Middle frontal gyrus (tissue), 1 donor: ENCODE data around the gene ERGIC2.
A peak's percentile ranks its signal among the peaks of the same experiment; 100 is the strongest.
"Not testable (repeated sequence)": the region's sequence is repeated elsewhere in the genome, so short reads cannot be mapped to it uniquely, and the experiment has no call there.

Source experiments
- DNase-seq: peaks from one replicate; pipeline ENCODE4 v3.0.0-alpha.2; 2015; ENCODE audit warnings: low spot score; ENCODE audit errors: extremely low spot score

The ERGIC2 gene

GRCh38 chr12:29380536-29381523 is at the start of gene ERGIC2:
Gene ERGIC2, minus strand, starts transcription at chr12:29381172. Its CDS starts 9,539 bp downstream, at chr12:29371633.
- peak; percentile 93 for DNase-seq

GRCh38 chr12:29430716-29431044 is 49.7 kb upstream of the ERGIC2 start:
- no peak for DNase-seq

GRCh38 chr12:29429999-29430715 is 49.2 kb upstream of the ERGIC2 start:
- no peak for DNase-seq

- no peak for DNase-seq
These were observed 47.7 kb upstream of the ERGIC2 start for GRCh38 chr12:29428633-29429032.

- DNase-seq, result no peak
These were observed 47.0 kb upstream of the ERGIC2 start for GRCh38 chr12:29427964-29428363.

GRCh38 chr12:29426498-29426897 is 45.5 kb upstream of the ERGIC2 start:
- no peak for DNase-seq

- DNase-seq, result no peak
These were observed 44.8 kb upstream of the ERGIC2 start for GRCh38 chr12:29425722-29426121.

GRCh38 chr12:29416748-29417147 is 35.8 kb upstream of the ERGIC2 start:
- no peak for DNase-seq

GRCh38 chr12:29415111-29415510 is 34.1 kb upstream of the ERGIC2 start:
- no peak for DNase-seq

GRCh38 chr12:29414368-29414767 is 33.4 kb upstream of the ERGIC2 start:
- no peak for DNase-seq

GRCh38 chr12:29405561-29405960 is 24.6 kb upstream of the ERGIC2 start:
- DNase-seq, result no peak

GRCh38 chr12:29403991-29404390 is 23.0 kb upstream of the ERGIC2 start:
- no peak for DNase-seq

- no peak for DNase-seq
These were observed 21.5 kb upstream of the ERGIC2 start for GRCh38 chr12:29402437-29402836.

- DNase-seq, result no peak
These were observed 17.5 kb upstream of the ERGIC2 start for GRCh38 chr12:29398495-29398894.

- no peak for DNase-seq
These were observed 15.8 kb upstream of the ERGIC2 start for GRCh38 chr12:29396774-29397173.

GRCh38 chr12:29395356-29395755 is 14.4 kb upstream of the ERGIC2 start:
- DNase-seq, result no peak

GRCh38 chr12:29390419-29390818 is 9.4 kb upstream of the ERGIC2 start:
- not testable (repeated sequence) for DNase-seq

- DNase-seq, result no peak
These were observed 8.4 kb upstream of the ERGIC2 start for GRCh38 chr12:29389295-29389919.

GRCh38 chr12:29386084-29386680 is 5.2 kb upstream of the ERGIC2 start:
- not testable (repeated sequence) for DNase-seq

- DNase-seq, result not testable (repeated sequence)
These were observed 4.2 kb upstream of the ERGIC2 start for GRCh38 chr12:29385194-29385593.

- DNase-seq, result no peak
These were observed 1.3 kb upstream of the ERGIC2 start for GRCh38 chr12:29382251-29382650.

GRCh38 chr12:29376118-29376517 is 4.9 kb downstream of the ERGIC2 start:
- no peak for DNase-seq
